Mucosa of descending colon (tissue), 3 donors: ENCODE data around the gene FMNL1. TPM values are rescaled to one million over a fixed set of nuclear protein-coding genes. Genes with fewer than 3 reads are reported as not detected.

Experiments
- ATAC-seq: fragments of 200-7000 bp; cut with Tn5 transposase; one replicate; pipeline ENCODE4 v1.9.1; 2020; ENCODE audit warnings: mild to moderate bottlenecking, moderate library complexity
- DNase-seq, 3 donors: peaks; one replicate each; pipeline ENCODE4 v3.0.0-alpha.2; 2020
- H3K36me3 ChIP-seq: fragments of 200-600 bp; one replicate; pipeline ENCODE4 v1.8.0; 2021; ENCODE audit warnings: low read depth, mild to moderate bottlenecking
- H3K4me1 ChIP-seq: fragments of 200-600 bp; one replicate; pipeline ENCODE4 v1.8.0; 2021; ENCODE audit warnings: low read depth, mild to moderate bottlenecking
- H3K4me3 ChIP-seq: fragments of 200-600 bp; one replicate; pipeline ENCODE4 v1.8.0; 2021; ENCODE audit warnings: mild to moderate bottlenecking
- H3K9me3 ChIP-seq: fragments of 200-600 bp; one replicate; pipeline ENCODE4 v1.8.0; 2021; ENCODE audit warnings: mild to moderate bottlenecking
- CTCF ChIP-seq: fragments of 200-600 bp; IDR thresholded peaks from one replicate; pipeline ENCODE4 v1.8.0; 2022; ENCODE audit warnings: antibody characterized with exemption, mild to moderate bottlenecking
- intact Hi-C, 2 donors: fragments of 100-400 bp; cut with DNase I in 1 of 2; cut with micrococcal nuclease in 1 of 2; formaldehyde crosslinking; loops; one replicate each; pipeline versions ENCODE4 v1.11.0 to v1.11.1; 2022; cut with DNase I, micrococcal nuclease
- total RNA-seq, 3 donors: library from RNA; stranded (reverse); fragmentation: NEBNext Ultra II Directional in 2 of 3; extraction: Animal tissue kit (Norgen Biotek cat#: 25700) in 2 of 3; gene quantifications; one replicate each; pipeline versions ENCODE4 v1.2.1 to v1.2.4, GENCODE V29; 2021 to 2023
- donor health status: DM: no; HTN: no; CAD: no; lungs with moderate emphysema.
- donor health status: DM: no; HTN: no; CAD: no.
- donor health status: DM: no; HTN: yes; CAD: no.

Gene FMNL1
- total RNA-seq, 3 donors from 2014 or later: 7.4 to 18.1 (median 17.3) TPM

DNA sequence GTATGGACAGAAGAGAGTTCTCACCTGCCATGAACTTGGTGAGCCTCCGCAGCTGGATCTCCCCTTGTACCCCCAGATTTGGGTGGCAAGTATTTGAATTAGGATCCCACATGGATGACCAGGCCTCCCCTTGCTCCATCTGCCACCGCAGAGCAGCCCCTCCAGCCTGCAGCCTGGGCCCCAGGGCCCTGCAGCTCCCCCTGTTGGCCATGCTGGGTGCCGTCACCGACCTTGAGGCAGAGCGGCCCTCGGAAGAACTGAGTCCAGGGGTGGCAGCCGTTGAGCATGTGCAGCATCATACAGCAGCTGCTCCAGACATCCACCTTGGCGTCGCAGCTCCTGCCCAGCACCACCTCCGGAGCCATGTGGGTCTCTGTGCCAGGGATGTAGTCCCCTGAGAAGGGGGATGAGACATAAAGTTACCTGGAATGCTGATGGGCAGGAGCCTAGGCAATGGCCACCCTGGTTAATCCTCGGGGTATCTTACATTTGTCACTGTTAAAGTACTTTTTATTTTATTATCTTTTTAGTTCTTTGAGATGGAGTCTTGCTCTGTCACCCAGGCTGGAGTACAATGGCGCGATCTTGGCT lies 49.2 kb downstream of the FMNL1 start:
- intact Hi-C loops: no loop called here
- ATAC-seq (peak; percentile 42), DNase-seq (peak in 1 of 3 donors; percentile 38)
- Histone ChIP-seq H3K36me3 (peaks cover 20% of the 10 kb centered on the region), H3K4me3 (no peak overlapping the region), H3K9me3 (no peaks in the 10 kb centered on the region), H3K4me1 (peaks cover 6% of the 10 kb centered on the region)
- TF ChIP-seq CTCF: peak; percentile 56

- H3K36me3 ChIP-seq: peaks cover 20% of the 10 kb centered on the region
- TF ChIP-seq CTCF: no peak
- ATAC-seq (no peak), DNase-seq (no peak)
- no peaks in the 10 kb centered on the region for H3K9me3 ChIP-seq
- intact Hi-C loops: no loop called here
- no peaks in the 10 kb centered on the region for H3K4me1 ChIP-seq
- H3K4me3 ChIP-seq: no peak overlapping the region
Measured at GRCh38 chr17:45271603-45272002, 49.9 kb downstream of the FMNL1 start.

DNA sequence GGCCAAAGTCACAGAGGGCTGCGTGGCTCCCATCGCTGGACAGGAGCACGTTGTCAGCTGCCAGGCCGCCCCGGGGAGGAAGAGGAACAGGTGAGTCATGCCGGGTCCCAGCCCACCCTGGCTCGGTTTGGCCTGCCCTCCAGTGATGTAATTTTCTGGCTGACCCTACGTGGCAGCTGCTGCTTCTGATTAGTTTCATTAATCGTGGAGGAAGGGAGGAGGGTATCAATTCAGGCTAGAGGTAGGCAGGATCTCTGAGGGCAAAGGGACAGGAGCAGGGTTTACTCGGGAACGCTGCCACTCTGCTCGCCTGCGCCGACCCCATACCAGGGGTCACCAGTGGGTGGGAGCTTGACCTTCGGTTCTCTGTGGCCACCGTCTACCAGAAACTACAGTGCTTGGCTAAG lies 51.9 kb downstream of the FMNL1 start:
- Histone ChIP-seq H3K36me3 (peaks cover 20% of the 10 kb centered on the region), H3K4me1 (no peaks in the 10 kb centered on the region), H3K9me3 (no peaks in the 10 kb centered on the region), H3K4me3 (no peak overlapping the region)
- no peak for ATAC-seq
- TF ChIP-seq CTCF: no peak
- intact Hi-C loops: no loop called here
- no peak for DNase-seq

GRCh38 chr17:45274033-45274432 lies 52.3 kb downstream of the FMNL1 start:
- H3K9me3 ChIP-seq: no peaks in the 10 kb centered on the region
- no peak overlapping the region for H3K4me3 ChIP-seq
- intact Hi-C loops: no loop called here
- DNase-seq (no peak), ATAC-seq (no peak)
- H3K4me1 ChIP-seq: no peaks in the 10 kb centered on the region
- no peak for TF ChIP-seq CTCF
- H3K36me3 ChIP-seq: peaks cover 20% of the 10 kb centered on the region

GRCh38 chr17:45276031-45276430 lies 54.3 kb downstream of the FMNL1 start:
- no peak overlapping the region for H3K4me3 ChIP-seq
- H3K9me3 ChIP-seq: no peaks in the 10 kb centered on the region
- intact Hi-C loops: loop anchor here (2.0 to 5.0 kb wide), 3 partner anchors 41 to 109 kb away; partner anchors contain the start of gene MAP3K14 (in 1 of the 2)
- peak in 2 of 3 donors; percentile 31 to 38 for DNase-seq
- H3K4me1 ChIP-seq: no peaks in the 10 kb centered on the region
- ATAC-seq: peak; percentile 45
- peaks cover 6% of the 10 kb centered on the region for H3K36me3 ChIP-seq
- TF ChIP-seq CTCF: no peak
